Ecto neural progenitor cell (in vitro differentiated cells): Measurements from ENCODE around the gene DAPL1.

Source experiments
- DNase-seq: peaks from one replicate; pipeline ENCODE4 v3.0.0-alpha.2; 2018; ENCODE audit warnings: low spot score

Gene DAPL1

DNA sequence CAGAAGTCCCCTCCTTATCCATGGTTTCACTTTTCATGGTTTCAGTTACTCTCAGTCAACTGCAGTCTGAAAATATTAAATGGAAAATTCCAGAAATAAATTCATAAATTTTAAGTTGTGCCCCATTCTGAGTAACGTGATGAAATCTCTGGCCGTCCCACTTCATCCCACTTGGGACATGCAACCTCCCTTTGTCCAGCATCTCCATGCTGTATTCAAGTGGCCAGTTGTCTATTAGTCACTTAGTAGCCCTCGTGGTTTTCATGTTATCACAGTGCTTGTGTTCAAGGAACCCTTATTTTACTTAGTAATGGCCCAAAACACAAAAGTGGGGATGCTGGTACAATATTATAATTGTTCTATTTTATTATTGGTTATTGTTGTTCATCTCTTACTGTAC lies 18.0 kb upstream of the DAPL1 start:
- DNase-seq = no peak

GRCh38 chr2:158778243-158778642 lies 16.9 kb upstream of the DAPL1 start:
- no peak for DNase-seq

DNA sequence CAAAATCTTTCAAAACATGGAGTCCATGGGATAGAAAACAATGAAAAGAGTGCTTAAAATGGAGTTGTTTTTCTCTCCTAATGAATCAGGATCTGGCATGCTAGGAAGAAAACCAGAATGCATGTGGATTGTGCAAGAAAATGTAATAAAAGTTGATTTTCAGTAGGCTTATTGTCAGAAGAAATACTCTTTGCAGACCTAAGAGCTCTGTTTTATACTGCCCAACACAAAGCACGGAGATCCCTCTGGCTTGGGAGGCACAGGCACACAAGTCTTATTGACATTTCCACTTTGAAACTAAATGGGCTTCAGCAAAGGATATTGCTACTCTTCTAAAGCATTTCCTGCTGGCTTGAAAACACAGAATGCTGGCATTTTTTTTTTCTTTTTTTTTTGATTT lies 15.5 kb upstream of the DAPL1 start:
- no peak for DNase-seq

DNA sequence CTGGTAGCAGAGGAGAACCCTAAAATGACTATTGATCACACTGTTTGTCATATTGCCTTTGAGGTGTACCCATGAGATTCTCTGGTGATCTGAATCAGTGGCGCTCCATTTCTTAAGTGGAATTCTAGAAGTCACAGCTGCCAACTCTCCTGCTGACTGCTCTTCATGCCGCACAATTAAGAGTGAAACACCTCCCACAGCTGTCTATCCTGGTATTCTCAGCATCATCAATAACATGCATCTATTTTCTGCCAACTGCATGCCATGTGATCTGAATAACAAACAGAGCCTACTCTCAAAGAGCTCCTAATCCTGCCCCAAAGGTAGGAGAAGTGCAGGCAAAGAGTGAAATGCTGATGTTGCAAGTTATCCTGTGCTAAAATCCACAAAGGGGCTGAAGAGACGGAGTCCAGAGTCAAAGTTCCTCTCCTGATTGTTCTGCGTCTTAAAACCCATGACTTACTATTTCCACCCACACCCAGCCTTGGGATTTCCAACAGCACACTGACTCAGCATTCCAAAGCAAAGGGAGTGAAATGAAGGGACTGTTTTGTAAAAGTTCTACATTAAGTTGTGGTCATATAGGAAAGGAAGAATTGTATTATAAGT lies 13.7 kb upstream of the DAPL1 start:
- no peak for DNase-seq

DNA sequence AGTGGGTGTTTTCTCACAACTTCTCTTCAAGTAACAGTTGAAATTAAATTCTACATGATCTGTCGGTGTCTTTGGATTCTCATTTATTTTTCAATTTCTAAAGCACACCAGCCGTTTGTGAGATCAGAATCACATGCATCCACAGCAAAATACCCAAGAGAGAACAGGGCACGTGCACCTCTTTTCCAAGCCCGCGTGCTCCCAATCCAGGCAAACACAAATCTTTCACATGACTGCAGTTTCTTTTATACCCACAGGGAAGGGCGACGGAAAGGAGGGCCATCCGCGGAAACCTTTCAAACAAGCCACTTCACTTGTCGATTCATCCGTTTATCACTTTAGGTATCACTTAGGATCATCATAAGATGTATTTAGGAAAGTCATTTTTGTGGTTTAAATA lies 13.0 kb upstream of the DAPL1 start:
- DNase-seq = no peak

DNA sequence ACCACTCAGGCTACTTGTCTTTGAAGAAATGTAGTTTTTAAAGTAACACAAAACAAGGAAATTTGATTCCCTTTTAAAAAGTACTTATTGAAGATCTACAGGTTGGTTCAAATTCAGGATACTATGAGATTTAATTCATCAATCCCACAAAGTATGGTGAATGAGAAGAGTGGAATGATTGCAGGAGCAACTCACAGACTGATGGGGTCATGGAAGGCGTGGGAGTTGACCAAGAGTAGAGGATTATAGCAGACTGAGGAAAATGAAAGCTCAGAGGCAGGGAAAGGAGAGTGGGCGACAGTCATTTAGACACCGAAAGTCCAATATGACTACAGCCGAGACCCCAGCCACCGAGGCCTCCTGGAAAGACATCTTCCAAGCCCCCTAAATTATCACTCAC lies 12.5 kb upstream of the DAPL1 start:
- DNase-seq = no peak

DNA sequence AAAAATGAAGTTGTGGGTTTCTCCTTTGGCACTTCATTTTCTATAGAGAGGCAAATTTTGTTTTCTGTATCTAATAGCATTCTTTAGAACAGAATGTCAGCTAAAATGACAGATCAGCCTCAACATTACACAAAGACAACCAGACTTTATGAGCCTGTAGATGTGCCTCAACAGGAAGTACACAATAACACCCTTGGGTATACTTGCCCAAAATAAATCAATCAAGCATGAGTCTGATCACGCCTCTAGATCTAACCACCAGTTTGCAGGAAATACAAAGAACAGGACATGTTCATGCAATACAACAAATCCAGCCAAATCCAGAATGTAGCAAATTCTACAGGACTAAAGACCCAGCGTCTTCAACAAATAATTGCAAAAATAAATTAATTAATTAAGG lies 11.2 kb upstream of the DAPL1 start:
- DNase-seq = no peak

- DNase-seq = no peak
These were observed 8.2 kb upstream of the DAPL1 start for GRCh38 chr2:158786897-158787296.

DNA sequence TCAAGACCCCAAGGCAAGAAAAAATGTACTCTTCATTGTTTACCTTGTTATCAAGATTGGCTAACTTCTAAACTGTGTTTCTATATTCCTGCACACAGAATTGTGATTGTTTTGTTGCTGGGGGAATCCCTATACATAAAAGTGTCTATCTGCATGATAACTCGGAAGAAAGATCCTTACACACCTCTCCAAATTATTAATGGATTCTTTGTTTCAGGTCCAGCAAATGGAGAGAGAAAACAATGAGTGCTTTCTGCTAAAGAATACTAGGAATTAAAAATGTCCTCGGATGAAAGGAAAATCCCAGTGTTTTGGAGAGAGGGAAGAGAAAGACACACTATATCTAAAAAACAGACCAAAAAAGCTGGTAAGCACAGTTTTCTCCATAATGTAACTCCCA lies 6.2 kb upstream of the DAPL1 start:
- DNase-seq = no peak

DNA sequence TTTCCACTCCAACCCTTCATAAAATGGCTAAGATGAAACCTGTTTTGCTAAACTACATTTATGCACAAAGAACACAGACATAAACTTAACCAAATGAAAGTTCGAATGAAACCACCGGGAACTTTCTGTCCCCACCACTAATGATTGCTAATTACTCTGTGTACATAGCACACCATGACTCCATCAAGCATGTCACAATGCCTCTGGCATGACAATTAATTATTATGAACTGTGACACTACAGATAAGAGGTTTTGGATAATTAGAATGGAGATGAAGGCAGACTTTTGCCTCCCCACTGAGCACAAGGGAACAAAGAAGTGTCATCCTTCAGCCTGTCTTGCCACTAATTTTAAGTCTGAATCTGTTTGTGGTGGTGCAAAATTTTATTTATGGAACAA lies 1.5 kb downstream of the DAPL1 start:
- no peak for DNase-seq

GRCh38 chr2:158797963-158798700 lies 3.0 kb downstream of the DAPL1 start:
- no peak for DNase-seq

DNA sequence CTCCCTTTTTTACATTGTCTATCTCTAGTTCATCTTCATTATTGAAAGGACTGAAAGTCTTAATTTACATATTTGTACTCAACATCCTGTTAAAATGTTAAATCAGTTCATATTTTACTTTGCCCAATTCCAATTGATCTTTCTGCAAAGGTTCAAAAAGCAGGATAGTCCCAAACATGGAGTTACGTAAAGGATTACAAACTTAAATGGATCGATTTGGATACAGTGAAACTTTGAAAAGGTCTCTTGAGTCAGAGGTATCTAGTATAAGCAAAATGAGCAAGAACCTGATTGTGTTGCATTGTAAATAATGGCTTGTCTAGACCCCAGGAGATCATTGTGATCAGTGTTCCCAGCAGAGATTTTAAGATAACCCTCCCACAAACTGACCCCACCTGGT lies 4.1 kb downstream of the DAPL1 start:
- DNase-seq = no peak

- no peak for DNase-seq
These were observed 8.4 kb downstream of the DAPL1 start for GRCh38 chr2:158803506-158803905.

DNA sequence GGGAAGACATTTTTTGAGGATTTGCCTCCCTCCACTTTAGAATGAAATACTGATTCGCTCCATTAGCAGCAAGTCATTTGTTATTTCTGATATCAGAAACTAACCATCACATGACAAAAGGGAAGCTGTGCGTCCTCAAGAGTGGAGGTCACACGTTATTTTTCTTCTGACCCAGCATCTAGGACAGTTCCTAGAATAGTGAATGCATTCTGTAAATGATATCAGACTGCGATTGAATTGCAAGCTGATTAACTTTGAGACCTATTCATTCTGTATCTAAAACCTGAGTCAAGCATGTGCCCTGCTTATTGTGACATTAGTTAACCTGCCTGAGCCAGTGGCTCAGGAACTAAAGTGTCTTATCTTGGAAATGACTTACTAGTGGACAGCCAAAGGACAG lies 10.1 kb downstream of the DAPL1 start:
- DNase-seq = no peak

DNA sequence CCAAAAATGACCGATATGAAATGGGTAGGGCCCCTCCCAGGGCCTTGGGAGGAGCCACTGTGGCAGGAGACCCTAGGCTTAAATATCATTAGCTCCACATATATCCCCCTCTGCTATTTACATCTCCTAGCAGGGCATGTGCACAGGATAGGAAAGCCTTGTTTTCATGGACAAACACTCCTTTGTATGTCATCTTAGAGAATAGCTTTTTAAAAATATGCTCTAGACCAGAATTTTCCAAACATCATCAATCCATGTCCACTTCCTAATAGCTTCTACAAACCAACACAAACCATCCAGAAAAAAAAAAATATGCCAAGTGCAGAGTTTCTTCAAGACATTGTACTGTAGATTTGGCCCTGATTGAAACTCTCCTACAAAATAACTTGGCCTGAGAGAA lies 10.8 kb downstream of the DAPL1 start:
- DNase-seq = no peak

DNA sequence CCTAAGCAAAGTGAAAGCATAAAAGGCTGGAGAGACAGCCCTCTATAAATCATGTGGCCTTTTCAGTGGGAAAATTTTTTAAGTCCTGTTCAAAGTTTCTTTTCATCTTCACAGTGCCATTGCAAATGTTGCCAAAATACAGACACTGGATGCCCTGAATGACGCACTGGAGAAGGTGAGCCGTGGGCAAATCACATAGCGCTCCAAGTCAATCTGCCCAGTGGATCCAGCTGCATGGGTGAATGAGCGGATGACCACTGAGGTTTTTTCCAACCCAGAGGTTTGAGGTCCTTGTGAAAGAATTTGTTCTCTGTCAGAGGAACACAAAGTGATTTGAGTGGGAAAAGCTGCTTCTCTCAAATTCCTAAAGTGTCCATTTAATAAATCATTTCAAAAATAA lies 11.8 kb downstream of the DAPL1 start:
- DNase-seq = no peak

GRCh38 chr2:158808426-158808825 lies 13.3 kb downstream of the DAPL1 start:
- DNase-seq = no peak

- DNase-seq = no peak
These were observed 14.7 kb downstream of the DAPL1 start for GRCh38 chr2:158809816-158810215.

DNA sequence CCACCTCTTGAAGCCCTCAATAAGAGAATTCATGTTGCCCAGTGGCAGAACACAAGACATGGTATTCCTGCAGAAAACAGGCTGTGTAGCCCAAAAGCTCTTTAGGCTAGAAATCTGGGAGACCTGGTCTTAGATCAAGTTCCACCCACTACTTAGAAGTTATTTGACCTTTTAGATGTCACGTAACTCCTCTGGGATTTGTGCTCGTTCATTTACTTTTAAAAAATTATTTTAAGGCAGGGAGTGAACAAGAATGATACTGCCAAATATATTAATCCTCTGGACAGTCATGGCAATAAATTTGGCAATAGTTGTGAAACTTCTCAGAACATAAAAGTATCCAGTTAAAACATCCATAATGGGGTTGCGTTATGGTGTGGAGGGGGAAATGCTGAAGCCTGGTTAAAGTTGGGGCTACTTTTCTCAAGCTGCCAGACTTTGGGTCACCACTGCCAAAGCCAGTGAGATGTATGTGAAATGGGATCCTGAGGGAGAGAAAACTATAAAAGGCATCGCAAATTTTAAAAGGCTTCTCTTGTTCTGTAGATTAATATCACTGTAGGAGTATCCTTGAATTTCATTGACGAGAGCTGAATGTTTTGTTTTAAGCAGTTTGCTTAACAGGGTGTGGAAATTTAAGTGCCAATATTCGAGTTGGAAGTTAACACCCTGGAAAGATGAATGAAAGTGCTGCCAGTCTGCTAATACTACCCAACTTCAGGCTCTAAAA lies 15.8 kb downstream of the DAPL1 start:
- no peak for DNase-seq

GRCh38 chr2:158815166-158815565 lies 20.0 kb downstream of the DAPL1 start:
- no peak for DNase-seq

GRCh38 chr2:158815658-158816057 lies 20.5 kb downstream of the DAPL1 start:
- DNase-seq = no peak

DNA sequence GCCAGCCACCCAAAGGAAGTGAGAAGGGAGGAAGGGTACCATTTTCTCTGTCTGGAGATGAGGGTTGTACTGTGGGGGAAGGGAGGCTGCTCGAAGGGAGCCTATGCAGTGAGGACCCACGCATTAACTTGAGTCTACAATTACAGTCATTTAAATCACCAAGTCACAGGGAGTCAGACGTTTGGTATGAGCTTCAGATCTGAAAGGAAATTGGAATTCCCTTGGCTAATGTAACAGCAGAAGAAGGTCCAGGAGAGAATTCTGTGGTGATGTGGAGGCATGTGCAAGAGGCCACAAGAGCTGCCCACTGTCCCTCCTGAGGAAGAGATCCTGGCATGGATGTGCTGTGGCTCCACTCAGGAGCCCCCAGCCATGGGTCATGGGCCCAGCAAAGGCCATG lies 22.5 kb downstream of the DAPL1 start:
- DNase-seq = no peak

GRCh38 chr2:158818511-158818910 lies 23.4 kb downstream of the DAPL1 start:
- DNase-seq = no peak

DNA sequence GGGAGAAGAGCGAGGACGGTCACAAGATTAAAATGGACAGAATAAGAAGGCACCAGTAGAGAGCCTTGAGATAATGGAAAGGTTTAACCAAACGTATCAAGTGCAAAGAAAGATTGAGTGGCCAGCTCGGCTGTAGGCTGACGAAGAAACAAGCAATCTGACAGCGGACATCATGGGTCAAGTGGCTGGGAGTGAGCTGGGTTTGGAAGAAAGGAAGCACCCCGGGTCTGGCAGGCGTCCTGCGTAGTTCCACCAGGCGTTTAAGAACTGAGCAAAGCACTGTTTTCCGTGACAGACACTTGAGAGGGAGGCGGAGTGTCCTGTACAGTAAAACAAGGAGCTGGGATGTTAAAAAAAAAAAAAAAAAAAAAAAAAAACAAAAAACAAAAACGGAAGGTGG lies 27.1 kb downstream of the DAPL1 start:
- no peak for DNase-seq
